GM21528 (cell line): ENCODE measurements around the gene MRPS25.
A peak's percentile ranks its signal among the peaks of the same experiment; 100 is the strongest.

Experiments used
- ATAC-seq: cut with Tn5 transposase; IDR thresholded peaks from one replicate; pipeline ENCODE4 v1.9.1; 2021; ENCODE audit warnings: mild to moderate bottlenecking, moderate library complexity; ENCODE audit not compliant: unreplicated experiment, low FRiP score

Gene MRPS25

GRCh38 chr3:15086263-15086662, 21.1 kb upstream of the MRPS25 start:
- no peak for ATAC-seq

- no peak for ATAC-seq
Measured at GRCh38 chr3:15083252-15083651, 18.1 kb upstream of the MRPS25 start.

GRCh38 chr3:15081960-15082664, 17.0 kb upstream of the MRPS25 start:
- ATAC-seq: no peak

GRCh38 chr3:15079091-15079490, 14.0 kb upstream of the MRPS25 start:
- no peak for ATAC-seq

GRCh38 chr3:15074500-15074899, 9.4 kb upstream of the MRPS25 start:
- no peak for ATAC-seq

- ATAC-seq: no peak
Measured at GRCh38 chr3:15071699-15072098, 6.6 kb upstream of the MRPS25 start.

DNA sequence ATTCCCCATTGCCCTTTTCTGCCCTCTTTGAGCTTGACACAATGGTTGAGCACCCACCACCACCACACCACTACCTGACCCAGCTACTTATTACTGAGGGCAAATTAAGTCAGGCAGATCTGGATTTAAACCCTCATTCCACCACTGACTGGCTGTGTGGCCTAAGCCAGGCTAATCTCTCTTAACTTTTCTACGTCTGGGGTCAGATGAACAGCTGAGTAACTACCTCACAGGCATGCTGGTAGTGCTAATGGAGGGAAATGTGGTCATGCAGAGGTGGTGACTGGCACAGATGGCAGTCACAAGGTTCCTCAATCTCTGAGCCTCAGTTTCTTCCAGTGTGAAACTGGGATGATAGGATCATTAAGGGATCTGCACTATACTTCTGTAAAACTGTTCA, 4.3 kb upstream of the MRPS25 start:
- no peak for ATAC-seq

DNA sequence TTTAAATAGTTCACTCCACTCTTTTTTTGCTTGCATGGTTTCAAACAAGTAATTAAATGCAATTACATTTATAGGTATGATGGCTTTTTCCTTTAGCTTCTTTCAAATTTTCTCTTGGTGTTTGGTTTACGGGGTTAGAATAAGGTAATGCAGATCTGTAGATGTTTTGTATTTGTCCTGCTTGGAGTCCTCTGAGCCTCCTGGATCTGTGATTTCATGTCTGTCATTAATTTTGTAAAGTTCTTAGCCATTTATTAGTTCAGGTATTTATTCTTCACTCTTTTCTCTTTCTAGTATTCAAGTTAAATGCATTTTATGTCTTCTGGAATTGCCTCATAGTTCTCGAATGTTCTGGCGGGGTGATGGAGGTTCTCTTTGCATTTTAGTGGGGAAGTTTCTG, 1.4 kb upstream of the MRPS25 start:
- no peak for ATAC-seq

DNA sequence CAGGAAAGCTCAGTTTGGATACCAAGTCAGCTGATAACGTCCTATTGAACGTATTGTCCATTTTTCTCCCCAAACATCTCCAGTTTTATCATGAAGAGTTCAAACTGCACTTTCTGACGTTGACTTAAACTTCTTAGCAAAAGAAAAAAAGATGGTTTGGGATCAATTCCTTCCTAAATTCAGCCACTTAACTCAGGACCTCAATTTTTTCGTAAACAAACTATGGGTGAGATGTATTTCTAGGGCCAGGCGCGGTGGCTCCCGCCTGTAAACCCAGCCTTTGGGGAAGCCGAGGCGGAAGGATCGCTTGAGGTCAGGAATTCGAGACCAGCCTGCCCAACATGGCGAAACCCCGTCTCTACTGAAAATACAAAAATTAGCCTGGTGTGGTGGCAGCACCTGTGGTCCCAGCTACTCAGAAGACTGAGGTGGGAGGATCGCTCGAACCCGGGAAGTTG, 464 bp upstream of the MRPS25 start:
- no peak for ATAC-seq

GRCh38 chr3:15064299-15064834, 748 bp downstream of the MRPS25 start:
- ATAC-seq: peak; percentile 34

DNA sequence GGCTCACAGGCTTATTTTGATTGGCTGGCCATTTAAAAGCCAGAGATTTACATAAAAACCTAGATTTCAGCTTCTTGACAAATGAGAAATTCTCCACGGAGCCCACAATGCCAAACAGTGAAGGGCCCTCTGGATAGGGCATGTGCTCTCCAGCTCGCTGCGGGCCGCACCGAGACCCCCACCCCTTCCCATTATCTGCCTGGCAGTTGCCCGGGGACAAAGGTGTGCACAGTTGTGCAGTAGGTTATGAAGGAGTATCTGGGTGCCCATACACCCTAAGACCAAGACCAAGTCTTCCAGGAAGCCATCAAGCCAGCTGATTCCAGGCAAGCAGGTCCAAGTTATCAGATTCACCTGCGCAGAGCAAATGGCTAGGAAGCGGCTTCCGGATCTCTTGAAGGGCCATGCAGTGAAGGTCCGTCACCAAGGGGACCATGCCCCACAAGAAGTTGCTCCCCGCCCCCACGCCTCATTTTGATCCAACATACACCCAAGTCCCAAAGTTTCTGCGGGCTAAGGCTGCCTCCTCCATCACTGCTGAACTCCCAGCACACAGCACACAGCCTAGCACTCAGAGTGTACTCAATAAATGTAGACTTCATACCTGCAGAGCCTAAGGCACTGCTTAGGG, 1.3 kb downstream of the MRPS25 start:
- no peak for ATAC-seq

DNA sequence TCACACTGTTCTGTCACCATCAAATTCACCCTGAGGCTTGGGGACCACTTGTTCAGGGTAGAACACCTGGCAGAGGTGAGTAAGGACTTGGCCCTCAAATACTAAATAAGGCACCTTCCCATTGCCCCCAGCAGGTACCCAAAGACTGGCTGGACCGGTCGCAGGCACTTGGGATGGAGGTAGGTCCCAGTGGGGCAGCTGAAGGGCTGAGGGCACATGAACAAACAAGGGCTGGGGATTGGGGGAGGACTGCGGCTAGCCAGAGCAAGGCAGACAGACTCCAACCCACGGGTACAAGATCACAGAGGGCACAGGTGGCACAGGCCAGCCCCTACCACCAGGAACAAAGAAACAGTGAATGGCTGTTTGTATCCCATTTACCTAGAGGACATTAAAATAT, 1.9 kb downstream of the MRPS25 start:
- ATAC-seq: no peak

GRCh38 chr3:15060029-15060428, 5.1 kb downstream of the MRPS25 start:
- no peak for ATAC-seq

DNA sequence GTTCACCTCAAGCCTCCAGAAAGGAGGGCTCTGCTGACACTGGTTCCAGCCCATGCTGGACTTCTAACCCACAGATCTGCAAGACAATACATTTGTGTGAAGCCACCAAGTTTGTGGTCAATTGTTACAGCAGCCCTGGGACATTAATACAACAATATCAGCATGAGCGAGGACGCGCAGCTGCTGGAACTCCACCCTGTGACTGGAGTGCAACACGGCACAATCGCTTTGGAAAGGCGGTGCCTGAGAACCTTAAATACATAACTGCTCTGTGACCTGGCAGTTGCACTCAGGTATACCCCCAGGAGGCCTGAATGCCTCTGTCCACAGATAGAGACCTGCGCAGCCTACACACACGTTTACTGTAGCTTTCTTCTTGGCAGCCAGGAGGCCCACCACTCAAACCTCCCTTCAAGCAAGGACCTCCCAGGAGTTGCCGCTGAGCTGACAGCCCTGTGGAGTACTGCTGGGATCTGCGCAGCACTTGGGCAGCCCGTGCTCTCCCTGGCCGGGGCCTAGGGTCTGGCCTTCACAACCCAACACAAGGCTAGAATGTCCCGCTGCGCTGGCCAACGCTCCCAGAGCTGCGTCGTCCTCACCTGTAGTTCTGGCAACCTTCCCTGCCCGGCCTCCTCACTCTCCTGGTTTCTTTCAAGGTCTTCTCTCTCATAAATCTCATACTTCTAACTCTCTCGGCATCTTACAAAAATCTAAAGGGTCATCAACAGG, 8.3 kb downstream of the MRPS25 start:
- ATAC-seq: no peak

GRCh38 chr3:15055019-15055557, 10.0 kb downstream of the MRPS25 start:
- ATAC-seq: peak; percentile 48

GRCh38 chr3:15053541-15053940, 11.6 kb downstream of the MRPS25 start:
- no peak for ATAC-seq

- ATAC-seq: no peak
Measured at GRCh38 chr3:15052335-15053242, 12.5 kb downstream of the MRPS25 start.

GRCh38 chr3:15051531-15051930, 13.6 kb downstream of the MRPS25 start:
- peak; percentile 41 for ATAC-seq

DNA sequence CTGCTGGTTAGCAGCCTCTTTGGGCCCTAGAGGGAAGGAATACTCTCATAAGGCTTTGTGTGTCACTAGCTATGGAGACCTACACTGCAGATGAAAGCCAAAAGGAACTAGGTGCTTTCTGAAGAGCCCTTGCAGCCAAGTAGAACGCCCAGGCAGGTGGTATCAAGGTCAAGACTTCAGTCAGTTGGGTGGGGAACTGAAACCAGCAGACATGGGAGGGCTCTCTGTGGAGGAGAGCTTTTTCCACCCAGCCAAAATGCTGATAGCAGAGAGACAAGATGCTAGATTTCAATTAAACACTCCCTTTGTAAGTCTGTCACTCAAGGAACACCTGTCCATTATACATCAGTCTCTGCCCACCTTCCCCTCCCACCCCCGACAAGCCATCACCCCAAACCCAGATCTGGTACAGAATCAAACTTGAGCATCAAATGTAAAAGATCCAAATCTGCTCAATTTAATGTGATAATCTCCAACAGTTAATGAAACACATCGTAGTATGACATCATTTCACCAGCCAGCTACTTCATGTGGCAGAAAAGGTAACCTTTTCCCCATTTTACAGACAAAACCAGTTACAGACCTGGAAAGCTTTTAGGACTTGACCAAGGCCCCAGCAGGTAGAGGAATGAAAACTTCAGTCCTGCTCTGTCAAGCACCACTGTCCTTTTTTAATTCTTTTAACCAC, 14.6 kb downstream of the MRPS25 start:
- peak; percentile 82 for ATAC-seq
